OCI-M1 (cell line): Measurements from ENCODE around the gene WDR59.

Experiments used
- DNase-seq: peaks from one replicate; lab custom pipeline; 2025; lab: John Stamatoyannopoulos, UW

Gene WDR59

DNA sequence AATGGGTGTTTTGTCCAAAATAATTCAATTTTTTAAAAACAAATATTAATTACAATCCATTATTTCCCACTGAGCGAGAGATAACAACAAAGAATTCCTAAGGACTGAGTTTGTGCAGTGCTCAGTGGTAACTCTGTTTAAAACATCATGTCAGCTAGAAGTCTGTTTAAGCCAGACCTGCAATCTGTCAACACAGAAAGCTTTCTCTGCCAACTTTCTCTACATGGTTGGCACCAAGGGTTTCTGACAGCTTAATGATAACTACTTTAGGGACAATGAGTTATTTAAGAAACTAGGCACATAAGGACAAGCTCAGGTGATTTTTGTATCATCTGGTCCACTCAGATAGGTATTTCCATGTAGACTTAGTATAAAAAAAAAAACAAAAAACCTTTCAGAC, 81.8 kb downstream of the WDR59 start:
- DNase-seq, result no peak

DNA sequence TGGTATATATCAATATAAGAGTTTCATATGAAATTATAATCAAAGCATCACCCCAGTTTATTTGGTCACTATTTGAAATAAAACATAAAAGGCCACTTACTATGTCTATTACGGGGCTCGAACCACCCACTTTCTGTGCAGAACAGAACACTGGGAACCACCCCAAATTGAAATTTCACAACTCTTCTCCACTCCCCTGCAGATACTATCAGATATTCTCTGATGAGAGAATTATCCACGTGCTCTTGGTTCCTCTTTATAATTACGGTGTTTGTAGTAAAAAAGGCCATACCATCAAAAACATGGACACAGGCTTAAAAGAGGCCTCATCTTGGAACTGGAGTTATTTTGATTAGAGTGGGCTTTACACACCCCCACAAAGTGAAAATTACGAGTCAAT, 82.8 kb downstream of the WDR59 start:
- DNase-seq, result peak; percentile 68

DNA sequence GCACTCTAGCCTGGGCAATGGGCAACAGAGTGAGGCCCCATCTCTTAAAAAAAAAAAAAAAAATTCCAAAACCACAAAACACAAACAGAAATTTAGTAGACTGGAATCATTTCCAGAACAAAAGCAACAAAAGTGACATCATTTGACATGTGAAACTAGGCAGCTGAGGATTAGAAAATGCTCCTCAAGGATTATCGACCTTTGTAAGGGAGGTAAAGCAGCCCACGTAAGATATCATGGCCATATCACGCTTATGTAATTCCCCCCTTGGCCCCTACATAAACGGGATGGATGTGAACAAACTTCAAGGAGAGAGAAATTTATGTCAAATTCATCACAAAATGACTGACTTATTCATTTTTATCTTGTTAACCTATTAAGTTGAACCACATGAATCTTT, 83.3 kb downstream of the WDR59 start:
- no peak for DNase-seq

DNA sequence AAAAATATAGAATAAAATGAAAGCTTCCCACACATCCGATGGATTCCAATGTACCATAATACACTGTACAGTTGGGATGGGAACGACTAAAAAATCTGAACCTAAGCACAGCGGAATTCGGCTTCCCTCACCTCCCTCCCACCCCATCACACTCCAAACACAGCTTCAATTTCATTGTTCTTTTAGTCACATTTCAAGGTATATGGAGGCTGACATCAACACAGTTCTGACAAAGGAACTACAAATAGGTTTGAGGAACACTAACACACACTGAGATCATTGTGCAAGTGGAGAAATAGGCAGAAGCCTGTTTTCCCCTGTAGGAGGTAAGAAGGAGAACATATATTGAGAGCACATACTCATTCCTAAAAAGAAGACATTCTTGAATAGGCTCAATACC, 85.1 kb downstream of the WDR59 start:
- DNase-seq, result no peak

DNA sequence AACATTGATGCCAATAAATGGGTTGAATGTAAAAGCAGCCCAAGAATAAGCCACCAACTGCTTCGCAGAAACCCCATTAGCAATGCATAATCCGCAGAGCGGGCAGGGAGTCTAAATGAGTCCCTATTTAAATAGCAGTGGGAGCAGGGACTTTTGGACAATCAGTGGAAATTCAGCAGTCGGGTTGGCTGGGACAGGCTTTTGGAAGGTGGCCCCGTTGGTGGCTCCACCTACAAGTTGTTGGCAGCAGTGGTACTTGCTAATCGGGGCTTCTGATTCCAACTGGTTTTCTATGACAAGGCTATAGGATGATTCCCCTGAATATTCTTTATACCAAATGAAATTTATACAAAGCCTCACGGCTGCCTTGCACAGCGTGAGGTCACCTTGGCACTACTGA, 86.3 kb downstream of the WDR59 start:
- no peak for DNase-seq

DNA sequence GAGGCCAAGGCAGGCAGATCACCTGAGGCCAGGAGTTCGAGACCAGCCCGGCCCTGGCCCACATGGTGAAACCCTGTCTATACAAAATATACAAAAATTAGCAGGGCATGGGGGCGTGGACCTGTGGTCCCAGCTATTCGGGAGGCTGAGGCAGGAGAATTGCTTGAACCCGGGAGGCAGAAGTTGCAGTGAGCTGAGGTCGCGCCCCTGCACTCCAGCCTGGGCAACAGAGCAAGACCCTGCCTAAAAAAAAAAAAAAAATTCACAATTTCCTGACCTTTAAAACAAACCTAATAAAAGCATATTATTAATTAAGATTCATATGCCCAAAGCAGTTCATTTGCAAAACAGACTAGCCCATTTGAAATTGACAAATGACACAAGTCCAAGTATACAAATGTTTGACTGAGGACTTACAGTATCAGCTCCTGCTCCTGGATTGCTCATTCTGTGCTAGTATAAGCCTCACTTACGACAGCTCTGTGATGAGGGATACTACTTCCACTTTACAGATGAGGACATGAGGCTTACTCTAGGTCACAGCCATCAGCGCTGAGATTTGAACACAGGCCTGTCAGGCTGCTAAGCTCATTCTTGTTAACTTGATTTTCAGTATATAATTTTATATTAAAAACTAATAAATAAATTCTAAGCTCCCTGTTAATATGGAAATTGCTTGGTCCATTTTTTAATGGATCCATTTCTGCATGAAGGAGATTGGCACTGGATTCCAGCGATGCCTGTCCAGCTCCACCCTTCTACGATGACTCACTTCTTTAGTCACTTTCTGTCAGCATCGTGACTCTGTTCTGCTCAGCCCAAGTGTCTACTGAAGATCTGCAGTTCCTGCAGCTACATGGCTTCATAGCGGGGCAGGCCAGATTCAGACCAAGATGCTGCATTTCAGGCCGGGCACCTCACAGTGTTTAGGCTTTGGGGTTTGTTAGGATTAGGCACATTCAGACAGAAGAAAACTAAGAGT, 88.2 kb downstream of the WDR59 start:
- no peak for DNase-seq

DNA sequence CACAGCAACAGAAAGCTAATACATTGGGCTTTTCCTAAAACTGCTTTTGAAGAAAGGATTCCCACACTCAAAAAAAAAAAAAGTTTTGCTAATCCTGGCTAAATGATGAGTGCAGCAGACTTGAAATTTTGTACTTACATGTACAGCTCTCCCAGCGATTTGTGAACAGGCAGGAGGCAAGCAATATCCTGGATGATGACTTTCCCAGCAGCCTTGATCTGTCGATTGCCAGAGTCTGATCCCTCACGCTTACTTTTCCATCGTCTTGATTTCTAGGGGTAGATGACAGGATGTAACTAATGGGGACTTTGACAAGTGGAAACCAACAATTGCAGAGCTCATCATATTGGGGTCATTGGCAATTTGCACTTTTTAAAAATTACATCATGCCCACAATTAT, 91.4 kb downstream of the WDR59 start:
- DNase-seq, result no peak

DNA sequence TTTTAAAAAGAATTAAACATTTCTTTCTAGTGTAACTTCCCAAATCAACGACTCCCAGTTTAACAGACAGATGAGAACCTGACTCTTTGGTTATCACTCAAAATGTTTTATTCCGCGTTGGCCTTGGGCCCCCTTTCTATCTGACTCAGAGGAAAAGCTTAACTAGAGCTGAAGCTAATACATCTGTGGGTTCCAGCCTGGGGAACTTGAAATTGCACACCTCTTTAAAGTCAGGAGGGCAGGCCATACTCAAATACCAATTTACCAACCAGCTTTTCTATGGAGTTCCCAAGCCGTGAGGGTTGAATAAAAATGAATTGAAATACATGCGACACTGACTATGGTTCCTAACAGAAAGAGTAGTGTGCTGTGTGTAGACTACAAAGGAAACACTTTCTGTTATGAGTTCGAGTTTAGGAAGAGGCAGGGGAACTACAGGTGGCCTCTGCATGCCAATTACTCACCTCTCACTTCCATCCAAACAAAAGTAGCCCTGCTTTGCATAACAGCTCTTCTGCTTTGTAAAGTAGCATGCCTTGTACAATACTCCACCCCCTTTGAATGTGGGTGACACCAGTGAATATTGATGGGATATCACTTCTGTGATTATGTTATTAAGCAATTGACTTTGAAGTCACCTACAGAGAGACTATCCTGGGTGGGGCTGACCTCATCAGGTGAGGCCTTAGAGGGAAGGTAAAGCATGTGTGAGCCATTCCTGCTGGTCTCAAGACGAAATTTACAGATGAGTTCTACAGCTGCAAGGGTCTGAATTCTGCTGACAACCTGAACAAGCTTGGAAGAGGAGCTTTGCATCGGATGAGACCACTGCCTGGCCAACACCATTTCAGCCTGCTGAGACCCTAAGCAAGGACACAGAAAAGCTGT, 92.1 kb downstream of the WDR59 start:
- DNase-seq, result no peak

DNA sequence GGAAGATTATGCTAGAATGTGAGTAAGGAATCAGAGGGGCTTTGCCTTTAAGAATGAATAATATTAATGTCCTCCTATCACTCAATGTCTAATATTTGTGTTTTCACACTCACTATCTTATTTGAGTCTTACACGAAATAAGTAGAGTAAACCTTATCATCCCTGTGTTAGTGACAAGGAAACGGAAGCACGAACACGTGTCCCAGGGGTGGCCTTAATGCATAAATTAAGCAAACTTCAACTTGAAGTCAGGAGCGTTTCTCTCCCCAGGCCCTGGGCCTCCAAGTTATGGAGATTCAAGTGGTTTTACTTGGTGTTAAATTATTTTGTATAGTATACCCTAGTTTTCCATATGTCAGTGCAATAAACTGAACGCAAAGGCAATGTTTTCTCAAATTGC, 96.0 kb downstream of the WDR59 start:
- DNase-seq, result no peak

DNA sequence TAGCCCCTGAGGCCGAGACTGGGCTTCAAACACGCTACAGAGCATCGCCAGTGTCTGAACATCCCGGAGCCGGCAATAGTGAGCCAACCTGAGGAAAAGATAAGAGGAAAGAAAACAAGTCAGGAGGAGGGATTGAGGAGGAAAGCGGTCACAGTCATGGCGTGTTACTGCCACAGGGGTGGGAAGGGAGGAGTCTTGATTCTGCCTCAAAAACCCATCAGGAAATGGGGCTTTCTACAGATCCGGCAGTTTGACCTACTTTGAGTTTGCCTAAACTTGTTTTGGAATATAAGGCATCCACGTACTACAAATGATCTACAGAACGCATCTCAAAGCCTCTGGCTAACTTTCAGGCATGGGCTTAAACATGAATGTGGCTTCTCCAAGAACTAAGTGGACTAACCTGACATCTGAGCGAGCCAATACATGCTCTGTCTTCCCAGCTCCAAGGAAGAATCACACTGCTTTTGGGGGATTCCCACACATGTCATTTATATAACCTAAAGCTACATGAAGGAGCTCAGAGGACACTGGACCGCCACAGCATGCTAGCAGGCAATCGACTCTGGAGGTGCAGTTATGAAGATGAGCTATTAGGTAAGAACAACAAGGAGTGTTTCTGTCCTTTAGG, 96.6 kb downstream of the WDR59 start:
- no peak for DNase-seq

DNA sequence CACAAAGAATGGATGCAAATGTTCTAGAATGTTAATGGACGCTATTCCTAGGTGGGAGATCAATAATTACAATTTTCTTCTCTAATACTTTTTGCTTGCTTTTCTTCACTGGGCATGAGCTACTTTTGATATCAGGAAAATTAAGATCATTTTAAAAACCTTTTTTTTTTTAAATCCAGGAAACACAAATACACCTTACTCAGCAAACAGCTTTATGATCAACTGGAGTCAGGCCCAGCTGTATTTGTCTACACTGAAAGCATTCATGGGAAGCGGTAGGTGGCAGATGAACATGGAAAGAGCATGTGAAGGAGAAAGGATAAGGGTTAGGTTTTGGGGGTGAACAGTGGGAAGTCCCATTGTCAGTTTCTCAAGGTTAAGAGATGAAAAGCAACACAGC, 97.8 kb downstream of the WDR59 start:
- DNase-seq, result no peak

DNA sequence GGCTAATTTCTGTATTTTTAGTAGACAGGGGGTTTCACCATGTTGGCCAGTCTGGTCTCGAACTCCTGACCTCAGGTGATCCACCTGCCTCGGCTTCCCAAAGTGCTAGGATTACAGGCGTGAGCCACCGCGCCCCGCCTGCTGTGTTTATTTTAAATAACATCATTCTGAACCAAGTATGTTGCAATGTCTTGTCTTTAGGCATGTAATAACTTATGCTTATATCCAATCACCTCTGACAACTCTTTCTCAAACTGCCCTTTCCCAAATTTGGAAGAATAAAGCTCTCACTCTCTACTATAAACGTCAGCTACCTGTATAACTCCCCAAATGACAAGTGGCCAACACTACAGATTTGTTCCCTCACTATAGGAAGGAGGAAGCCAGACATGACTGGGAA, 107.2 kb downstream of the WDR59 start:
- DNase-seq, result no peak

DNA sequence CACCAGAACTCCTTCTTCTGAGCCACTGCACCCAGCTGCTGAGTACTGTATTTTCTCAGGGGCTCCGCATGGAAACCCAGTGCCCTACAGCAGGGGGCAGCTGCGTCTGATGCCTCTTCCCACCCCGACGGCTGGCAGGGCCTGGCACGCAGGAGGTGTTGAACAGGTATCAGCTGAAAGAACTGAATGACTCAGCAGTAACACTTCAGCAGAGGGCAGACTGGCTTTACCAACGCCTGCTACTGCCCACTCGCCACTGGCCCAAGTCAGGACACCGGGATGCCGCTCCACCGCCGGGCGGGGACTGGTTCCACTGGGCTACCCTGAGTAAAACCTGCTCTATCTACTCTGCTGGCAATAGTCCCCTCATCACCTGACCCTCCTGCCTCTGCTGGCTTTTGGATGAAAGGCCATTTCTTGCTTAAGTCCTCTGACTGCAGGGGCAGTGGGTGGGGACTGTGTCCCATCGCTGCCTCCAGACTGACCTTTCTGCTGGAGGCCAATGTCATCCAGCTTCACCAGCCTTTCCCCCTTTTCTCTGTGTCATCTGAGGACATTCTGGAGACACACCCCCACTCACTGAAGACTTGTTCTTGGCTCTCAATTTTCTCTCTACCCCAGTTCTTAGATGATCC, 109.9 kb downstream of the WDR59 start:
- DNase-seq, result no peak

DNA sequence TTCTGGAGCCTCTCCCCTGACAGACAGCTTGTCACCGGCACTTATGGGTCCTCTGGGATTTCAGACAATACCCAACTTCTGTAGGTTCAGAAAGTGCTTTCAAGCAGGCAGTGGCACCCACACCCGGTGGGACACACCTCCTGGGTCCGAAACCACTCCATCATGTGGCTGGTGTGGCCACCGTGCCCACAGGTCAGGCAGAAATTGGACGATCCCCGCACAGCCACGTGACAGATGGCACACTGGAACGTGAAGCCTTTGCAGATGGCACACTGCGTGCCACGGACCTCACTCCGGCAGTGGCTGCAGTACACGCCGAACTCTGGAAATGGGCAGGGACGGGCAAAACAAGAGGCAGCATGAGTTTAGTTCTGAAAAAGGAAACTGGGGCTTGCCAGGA, 110.8 kb downstream of the WDR59 start:
- no peak for DNase-seq

DNA sequence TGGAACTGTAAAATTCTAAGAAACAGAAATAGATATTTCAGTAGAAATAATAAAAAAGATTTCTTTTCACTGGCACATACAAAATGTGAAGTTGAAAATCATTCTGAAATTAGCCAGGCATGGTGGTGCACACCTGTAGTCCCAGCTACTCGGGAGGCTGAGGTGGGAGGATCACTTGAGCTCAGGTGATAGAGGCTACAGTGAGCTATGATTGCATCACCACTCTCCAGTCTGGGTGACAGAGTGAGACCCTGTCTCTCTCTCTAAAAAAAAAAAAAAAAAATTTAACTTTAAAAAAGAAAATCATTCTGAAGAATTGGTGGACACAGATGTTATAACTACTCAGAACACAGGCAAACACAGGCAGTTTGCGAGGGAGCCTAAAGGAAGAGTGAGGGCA, 112.6 kb downstream of the WDR59 start:
- no peak for DNase-seq

DNA sequence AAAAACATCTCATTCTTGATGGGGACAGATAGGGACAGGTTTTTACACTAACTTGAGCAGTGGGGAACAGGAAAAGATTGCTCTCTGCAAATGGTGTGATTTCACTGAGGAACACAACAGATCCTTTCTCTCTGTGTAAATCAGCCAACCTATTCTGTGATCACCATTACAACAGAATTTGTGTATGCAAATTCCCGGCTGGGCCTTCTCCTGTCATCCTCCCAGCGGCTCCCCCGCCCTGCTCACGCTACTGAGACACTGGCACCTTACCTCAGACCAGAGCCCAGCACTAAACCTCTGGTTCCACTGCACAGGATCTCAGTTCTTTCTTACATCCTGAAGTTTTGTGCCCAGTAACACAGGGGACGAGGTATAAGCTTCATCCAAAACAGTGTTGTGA, 113.3 kb downstream of the WDR59 start:
- no peak for DNase-seq

DNA sequence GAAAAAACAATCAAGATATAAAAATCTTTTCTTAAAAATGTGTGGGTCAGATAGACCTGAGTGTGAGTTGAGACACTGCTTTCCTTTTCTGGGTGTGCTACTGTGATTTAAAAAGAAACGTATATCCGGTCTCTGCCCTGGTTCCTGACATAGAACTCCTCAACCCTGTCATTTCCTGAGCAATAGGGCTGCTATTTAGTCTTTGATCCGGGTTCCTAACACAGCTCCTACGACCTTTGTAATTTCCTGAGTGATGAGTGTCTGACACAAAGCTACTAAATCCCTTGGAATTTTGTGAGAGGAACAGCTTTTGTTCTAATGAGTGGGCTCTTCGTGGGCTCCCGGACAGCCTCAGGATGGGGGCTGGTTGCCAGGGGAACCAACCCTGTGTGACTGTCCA, 116.4 kb downstream of the WDR59 start:
- DNase-seq, result no peak

DNA sequence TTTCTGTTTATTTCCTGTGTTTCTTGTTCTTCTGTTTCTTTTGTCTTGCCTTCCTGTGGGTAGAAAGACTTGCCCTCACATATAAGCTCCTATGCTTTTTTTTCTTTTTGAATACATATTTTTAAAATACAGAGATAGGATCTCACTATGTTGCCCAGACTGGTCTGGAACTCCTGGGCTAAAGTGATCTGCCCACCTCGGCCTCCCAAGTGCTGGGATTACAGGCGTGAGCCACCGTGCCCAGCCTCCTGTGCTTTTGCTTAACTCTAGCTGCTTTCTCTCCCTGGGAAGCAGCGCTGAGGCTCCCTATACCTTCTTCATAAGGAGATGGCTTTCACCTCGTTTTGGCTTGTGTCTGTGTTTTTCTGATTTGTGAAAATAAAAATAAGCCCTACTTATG, 116.9 kb downstream of the WDR59 start:
- DNase-seq, result no peak

DNA sequence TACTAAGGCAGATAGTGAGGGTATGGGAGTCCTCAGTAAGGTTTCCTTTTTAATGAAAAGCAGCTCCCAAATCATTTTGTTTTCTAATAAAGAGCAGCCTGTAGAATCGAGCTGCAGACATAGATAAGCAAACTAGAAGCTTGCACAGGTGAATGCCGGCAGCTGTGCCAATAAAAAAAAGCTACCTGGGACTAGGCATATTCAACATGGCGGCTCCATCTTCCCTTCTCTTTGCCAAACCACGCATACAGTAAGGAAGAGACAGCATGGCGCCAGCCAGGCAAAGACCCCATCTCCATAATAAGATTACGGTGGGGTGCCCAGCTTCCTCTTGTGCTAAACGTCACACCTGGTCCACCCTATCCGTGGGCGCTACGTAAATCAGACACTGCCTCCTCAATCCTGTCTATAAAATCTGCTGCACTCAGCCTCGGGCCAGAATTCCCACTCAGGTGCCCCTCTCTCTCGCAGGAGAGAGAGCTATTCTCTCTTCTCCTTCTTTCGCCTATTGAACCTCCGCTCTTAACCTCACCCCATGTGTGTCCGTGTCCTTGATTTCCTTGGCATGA, 117.6 kb downstream of the WDR59 start:
- DNase-seq, result no peak

DNA sequence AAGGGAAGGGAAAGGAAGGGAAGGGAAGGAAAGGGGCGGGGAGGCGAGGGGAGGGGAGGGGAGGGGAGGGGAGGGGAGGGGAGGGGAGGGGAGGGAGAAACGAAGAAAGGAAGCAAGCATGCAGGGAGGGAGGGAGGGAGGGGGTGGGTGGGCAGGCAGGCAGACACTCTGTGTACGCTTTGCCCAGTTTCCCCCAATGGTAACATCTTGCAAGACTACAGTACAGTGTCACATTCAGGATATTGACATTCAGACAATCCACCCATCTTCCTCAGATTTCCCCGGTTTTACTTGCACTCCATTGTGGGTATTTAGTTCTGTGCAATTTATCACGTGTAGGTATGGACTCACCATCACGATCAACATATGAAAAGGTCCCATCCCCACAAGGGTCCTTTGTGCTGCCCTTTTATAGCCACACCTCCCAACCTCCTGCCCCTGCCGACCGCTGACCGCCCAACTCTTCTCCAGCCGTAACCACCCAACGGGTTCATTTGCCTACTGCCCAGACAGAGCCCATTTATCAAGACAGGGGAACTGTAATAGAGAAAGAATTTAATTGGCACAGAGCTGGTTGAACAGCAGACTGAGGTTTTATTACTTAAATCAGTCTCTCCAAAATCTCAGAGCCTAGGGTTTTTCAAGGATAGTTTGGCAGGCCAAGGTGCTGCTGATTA, 118.9 kb downstream of the WDR59 start:
- DNase-seq, result no peak

DNA sequence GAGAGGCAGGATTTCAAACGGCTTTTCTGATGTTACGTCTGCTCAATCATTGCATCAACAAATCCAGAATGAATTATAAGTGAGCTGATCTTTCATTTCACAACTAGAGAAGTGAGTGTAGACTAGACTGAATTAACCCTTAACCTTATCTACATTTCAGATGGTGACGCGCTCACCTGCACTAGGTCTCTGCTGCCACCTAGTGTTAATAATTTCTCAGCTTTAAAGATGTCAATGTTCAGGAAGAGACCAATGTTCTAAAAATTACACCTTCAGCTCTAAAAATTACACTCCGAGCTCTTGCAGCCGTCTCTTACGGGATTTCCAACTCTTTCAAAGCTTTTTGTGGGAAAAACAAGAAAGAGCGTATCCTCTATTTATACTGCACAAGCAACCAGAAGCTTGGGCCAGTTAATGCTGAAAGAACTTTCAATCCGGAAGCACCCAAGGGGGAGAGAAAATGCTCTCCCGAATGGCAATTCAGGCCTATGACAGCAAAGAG, 122.1 kb downstream of the WDR59 start:
- DNase-seq, result peak; percentile 58
